Naive thymus-derived CD4-positive, alpha-beta T cell (primary cell): ENCODE results near the gene CCR4. TPM values are rescaled to one million over a fixed set of nuclear protein-coding genes. Genes with fewer than 3 reads are reported as not detected.

ENCODE experiments used
- ATAC-seq: fragments of 150-1000 bp; cut with Tn5 transposase; 2 replicates; pipeline ENCODE4 v1.10.0; 2021; ENCODE audit warnings: mild to moderate bottlenecking, moderate library complexity
- CTCF ChIA-PET: fragments of 350-600 bp; sonication (Branson Sonifier 250); formaldehyde crosslinking; loops from one replicate; lab custom pipeline; 2021; ENCODE audit warnings: antibody characterized with exemption; lab: Charles Lee
- POLR2A ChIA-PET: fragments of 350-600 bp; sonication (Branson Sonifier 250); formaldehyde crosslinking; loops from one replicate; lab custom pipeline; 2021; ENCODE audit warnings: antibody characterized with exemption, inconsistent platforms; lab: Charles Lee
- DNase-seq, 9 donors: peaks; one replicate each; pipeline versions ENCODE4 v3.0.0 to v3.0.0-alpha.2; 2020 to 2022; ENCODE audit warnings: mixed read lengths in 1 of 9
- H3K27ac ChIP-seq: one replicate; pipeline ENCODE4 v1.7.0; 2013; ENCODE audit warnings: mild to moderate bottlenecking, low read depth, low read length, moderate library complexity
- H3K27me3 ChIP-seq, 2 donors: one replicate each; pipeline ENCODE4 v1.7.0; 2013; ENCODE audit warnings: low read length in 2 of 2, mild to moderate bottlenecking in 2 of 2, moderate library complexity in 2 of 2; ENCODE audit not compliant: control insufficient read depth in 2 of 2, insufficient read depth in 2 of 2
- H3K36me3 ChIP-seq, 3 experiments: 1 replicate in 2 of 3; 2 replicates in 1 of 3; pipeline ENCODE4 v1.7.0; 2013; ENCODE audit warnings: low read length in 3 of 3, mild to moderate bottlenecking in 3 of 3, moderate library complexity in 1 of 3; ENCODE audit not compliant: insufficient read depth in 3 of 3, control insufficient read depth in 2 of 3
- H3K4me1 ChIP-seq, 2 donors: one replicate each; pipeline ENCODE4 v1.7.0; 2013; ENCODE audit warnings: low read length in 2 of 2, mild to moderate bottlenecking in 2 of 2, moderate library complexity in 1 of 2; ENCODE audit not compliant: control insufficient read depth in 2 of 2, insufficient read depth in 2 of 2
- H3K4me3 ChIP-seq: 2 replicates; pipeline ENCODE4 v1.7.0; 2013; ENCODE audit warnings: mild to moderate bottlenecking, low read length
- H3K9me3 ChIP-seq, 3 experiments: 1 replicate in 2 of 3; 2 replicates in 1 of 3; pipeline ENCODE4 v1.7.0; 2013; ENCODE audit warnings: low read length in 3 of 3; ENCODE audit not compliant: control insufficient read depth in 2 of 3
- H3K27ac Mint-ChIP-seq, 9 donors: one replicate each; pipeline ENCODE4 v1.8.0; 2020 to 2022; ENCODE audit warnings: mixed read lengths in 9 of 9, mild to moderate bottlenecking in 8 of 9, moderate library complexity in 5 of 9, inconsistent platforms in 2 of 9
- H3K27me3 Mint-ChIP-seq, 5 donors: one replicate each; pipeline ENCODE4 v1.8.0; 2021 to 2022; ENCODE audit warnings: mixed read lengths in 5 of 5, mild to moderate bottlenecking in 1 of 5
- H3K36me3 Mint-ChIP-seq, 5 donors: one replicate each; pipeline ENCODE4 v1.8.0; 2020 to 2022; ENCODE audit warnings: mixed read lengths in 5 of 5, mild to moderate bottlenecking in 3 of 5, inconsistent platforms in 1 of 5
- H3K4me1 Mint-ChIP-seq, 7 donors: one replicate each; pipeline ENCODE4 v1.8.0; 2020 to 2022; ENCODE audit warnings: mixed read lengths in 7 of 7, mild to moderate bottlenecking in 3 of 7, inconsistent platforms in 1 of 7
- H3K4me3 Mint-ChIP-seq, 10 donors: one replicate each; pipeline ENCODE4 v1.8.0; 2020 to 2022; ENCODE audit warnings: mild to moderate bottlenecking in 10 of 10, mixed read lengths in 10 of 10, moderate library complexity in 6 of 10, inconsistent platforms in 2 of 10
- H3K9me3 Mint-ChIP-seq, 11 donors: one replicate each; pipeline ENCODE4 v1.8.0; 2020 to 2022; ENCODE audit warnings: mixed read lengths in 11 of 11, mild to moderate bottlenecking in 4 of 11, inconsistent platforms in 1 of 11, moderate library complexity in 1 of 11
- intact Hi-C, 2 donors: fragments of 100-400 bp; cut with micrococcal nuclease; formaldehyde crosslinking; loops; one replicate each; pipeline ENCODE4 v1.15.1; 2023
- polyA plus RNA-seq, 2 donors: library from polyadenylated mRNA; unstranded; fragments of 300-500 nt; fragmentation: Illumina TruSeq; gene quantifications; one replicate each; pipeline ENCODE4 v1.2.3, GENCODE V29; 2021
- total RNA-seq, 6 experiments: library from RNA in 5 of 6; stranded (reverse) in 5 of 6; gene quantifications; 1 replicate in 5 of 6; 2 replicates in 1 of 6; pipeline ENCODE4 v1.2.3 and lab custom pipeline; 2021 to 2026

Gene CCR4
- total and polyA plus RNA-seq, 7 experiments from 2014 or later = 0.40 to 37.3 (median 2.4) TPM

DNA sequence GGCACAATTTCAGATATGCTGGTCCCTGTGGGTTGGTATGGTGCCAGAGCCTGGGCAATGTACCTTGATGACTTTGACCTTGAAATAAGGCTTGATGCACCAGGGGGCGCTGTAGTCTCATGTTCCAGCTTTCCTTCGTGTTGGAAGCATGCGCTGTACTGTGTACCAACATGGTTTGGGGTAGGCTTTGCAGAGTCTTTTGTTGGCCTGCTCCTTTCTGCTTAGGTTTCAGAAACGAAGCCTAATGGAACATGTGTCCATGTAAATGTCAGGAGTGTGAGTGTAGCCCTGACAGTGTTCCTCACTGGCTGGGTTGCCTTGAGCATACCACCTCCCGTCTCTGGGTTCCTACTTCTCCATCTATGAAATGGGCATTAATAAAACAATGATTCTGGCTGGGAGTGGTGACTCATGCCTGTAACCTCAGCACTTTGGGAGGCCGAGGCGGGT lies 3.6 kb upstream of the CCR4 start:
- H3K27me3 ChIP-seq = no peaks in the 10 kb centered on the region
- DNase-seq = peak; percentile 71 to 87 (median 82)
- POLR2A ChIA-PET = interaction anchor here (0.7 to 1.0 kb wide), 3 partner anchors 124 to 139 kb away, joined by 3 to 5 read pairs (median 3); no protein-coding TSS in a partner anchor
- no peaks in the 10 kb centered on the region for H3K36me3 ChIP-seq
- peaks cover 0 to 4% (median 0%) of the 10 kb centered on the region in 5 donors for H3K27me3 Mint-ChIP-seq
- no peaks in the 10 kb centered on the region for H3K9me3 ChIP-seq
- no peak overlapping the region for H3K4me3 Mint-ChIP-seq
- H3K9me3 Mint-ChIP-seq = no peaks in the 10 kb centered on the region
- H3K36me3 Mint-ChIP-seq = peaks cover 0 to 3% (median 0%) of the 10 kb centered on the region in 5 donors
- peak overlapping the region in 1 of 9 donors; percentile 74 for H3K27ac Mint-ChIP-seq
- H3K4me3 ChIP-seq = no peak overlapping the region
- intact Hi-C loops = loop anchor here (1.0 to 5.0 kb wide), 13 partner anchors 75 to 839 kb away; partner anchors contain the start of genes CLASP2 (in 1 of the 2) and UBP1 (in 1 of the 2)
- H3K4me1 Mint-ChIP-seq = peaks cover 8 to 45% (median 24%) of the 10 kb centered on the region in 7 donors
- CTCF ChIA-PET = interaction anchor here (0.8 to 6.8 kb wide), 10 partner anchors 12 to 425 kb away, joined by 3 to 141 read pairs (median 3); no protein-coding TSS in a partner anchor
- no peak overlapping the region for H3K27ac ChIP-seq
- ATAC-seq = peak; percentile 90
- peaks cover 9 to 13% of the 10 kb centered on the region in 2 donors for H3K4me1 ChIP-seq

DNA sequence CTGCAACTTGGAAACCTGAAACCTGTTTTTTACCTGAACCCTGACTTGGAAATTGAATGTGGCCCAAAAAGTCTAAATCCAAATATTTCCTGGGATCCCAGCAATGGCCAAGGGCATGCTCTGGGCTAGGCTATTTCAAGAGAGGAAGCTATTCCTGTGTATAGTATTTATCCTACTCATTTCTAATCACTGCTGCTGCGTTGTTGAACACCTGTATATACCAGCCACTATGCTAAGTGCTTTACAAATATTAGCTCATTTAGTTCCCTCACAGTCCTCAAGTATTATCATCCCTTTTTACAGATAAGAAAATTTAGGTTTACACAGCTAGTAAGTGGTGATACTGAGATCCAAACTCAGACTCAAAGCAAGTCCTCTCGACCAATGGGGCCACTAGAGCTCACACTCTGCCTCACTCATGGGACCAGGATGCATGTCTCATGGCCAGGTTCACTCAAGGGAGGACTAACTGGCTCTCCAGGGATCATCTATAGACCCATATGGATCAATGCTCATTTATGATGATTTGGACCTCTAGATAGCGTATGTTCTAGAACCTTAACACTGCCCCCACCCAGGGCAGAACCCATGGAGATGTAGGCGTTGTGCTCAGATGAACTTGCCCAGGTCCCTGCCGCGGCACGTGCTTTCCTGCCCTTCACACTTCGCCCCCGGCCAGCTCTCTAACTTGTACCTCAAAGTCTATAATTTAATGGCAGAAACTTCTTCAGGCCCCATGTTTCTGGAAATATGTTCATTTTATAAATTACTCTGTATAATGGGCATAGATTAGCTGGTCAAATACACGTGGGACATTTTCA lies 2.6 kb upstream of the CCR4 start:
- H3K9me3 ChIP-seq = no peaks in the 10 kb centered on the region
- no peaks in the 10 kb centered on the region for H3K27me3 ChIP-seq
- peaks cover 0 to 9% (median 0%) of the 10 kb centered on the region in 5 donors for H3K36me3 Mint-ChIP-seq
- H3K4me1 Mint-ChIP-seq = peaks cover 8 to 55% (median 31%) of the 10 kb centered on the region in 7 donors
- H3K4me3 ChIP-seq = no peak overlapping the region
- peak overlapping the region in 2 of 9 donors; percentile 15 to 39 for H3K27ac Mint-ChIP-seq
- H3K4me1 ChIP-seq = peaks cover 9 to 13% of the 10 kb centered on the region in 2 donors
- no peak overlapping the region for H3K27ac ChIP-seq
- H3K36me3 ChIP-seq = no peaks in the 10 kb centered on the region
- ATAC-seq (no peak), DNase-seq (no peak)
- POLR2A ChIA-PET = interaction anchor here (0.8 kb wide), 1 partner anchor 112 kb away, joined by 3 read pairs; no protein-coding TSS in a partner anchor
- CTCF ChIA-PET = interaction anchor here (0.6 to 6.8 kb wide), 9 partner anchors 19 to 424 kb away, joined by 3 to 141 read pairs (median 3); no protein-coding TSS in a partner anchor
- H3K27me3 Mint-ChIP-seq = peaks cover 0 to 3% (median 0%) of the 10 kb centered on the region in 5 donors
- H3K9me3 Mint-ChIP-seq = no peaks in the 10 kb centered on the region
- intact Hi-C loops = loop anchor here (5.0 kb wide), 2 partner anchors 768 to 838 kb away; partner anchors contain the start of gene CLASP2 (in 1 of the 2)
- no peak overlapping the region for H3K4me3 Mint-ChIP-seq

DNA sequence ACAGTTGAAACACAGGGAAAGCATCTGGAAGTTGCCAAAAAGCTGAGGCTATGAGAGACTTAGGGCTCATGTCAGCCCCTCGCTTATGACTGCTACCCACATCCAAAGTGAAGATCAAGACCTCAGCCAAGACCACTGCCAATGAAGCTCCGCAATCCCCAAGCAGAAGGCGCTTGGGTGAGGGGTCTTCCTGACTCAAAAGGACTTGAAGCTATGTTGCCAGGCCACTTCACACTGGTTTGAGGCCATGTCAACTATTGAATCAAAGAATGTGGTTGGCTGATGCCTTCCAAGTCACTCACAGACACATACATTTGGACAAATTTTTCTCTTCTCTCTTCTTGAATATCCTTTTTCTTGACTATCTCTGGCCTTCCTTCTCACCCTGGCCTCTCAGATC lies 928 bp upstream of the CCR4 start:
- H3K4me1 Mint-ChIP-seq = peaks cover 8 to 62% (median 34%) of the 10 kb centered on the region in 7 donors
- H3K9me3 Mint-ChIP-seq = no peaks in the 10 kb centered on the region
- ChIA-PET POLR2A (interaction anchor here (1.1 kb wide), 1 partner anchor 124 kb away, joined by 5 read pairs; no protein-coding TSS in a partner anchor), CTCF (interaction anchor here (0.7 to 6.8 kb wide), 3 partner anchors 69 to 122 kb away, joined by 3 to 141 read pairs (median 3); no protein-coding TSS in a partner anchor)
- Histone ChIP-seq H3K27me3 (no peaks in the 10 kb centered on the region), H3K9me3 (no peaks in the 10 kb centered on the region), H3K4me3 (no peak overlapping the region), H3K36me3 (no peaks in the 10 kb centered on the region), H3K4me1 (peaks cover 13 to 17% of the 10 kb centered on the region in 2 donors), H3K27ac (no peak overlapping the region)
- no peaks in the 10 kb centered on the region for H3K27me3 Mint-ChIP-seq
- H3K36me3 Mint-ChIP-seq = peaks cover 0 to 14% (median 0%) of the 10 kb centered on the region in 5 donors
- H3K27ac Mint-ChIP-seq = peak overlapping the region in 3 of 9 donors; percentile 3 to 82 (median 38)
- H3K4me3 Mint-ChIP-seq = peak overlapping the region in 1 of 10 donors; percentile 9
- intact Hi-C loops = loop anchor here in 1 of 2 donors (5.0 kb wide), 2 partner anchors 57 to 72 kb away; no protein-coding TSS in a partner anchor
- ATAC-seq (no peak), DNase-seq (no peak)

DNA sequence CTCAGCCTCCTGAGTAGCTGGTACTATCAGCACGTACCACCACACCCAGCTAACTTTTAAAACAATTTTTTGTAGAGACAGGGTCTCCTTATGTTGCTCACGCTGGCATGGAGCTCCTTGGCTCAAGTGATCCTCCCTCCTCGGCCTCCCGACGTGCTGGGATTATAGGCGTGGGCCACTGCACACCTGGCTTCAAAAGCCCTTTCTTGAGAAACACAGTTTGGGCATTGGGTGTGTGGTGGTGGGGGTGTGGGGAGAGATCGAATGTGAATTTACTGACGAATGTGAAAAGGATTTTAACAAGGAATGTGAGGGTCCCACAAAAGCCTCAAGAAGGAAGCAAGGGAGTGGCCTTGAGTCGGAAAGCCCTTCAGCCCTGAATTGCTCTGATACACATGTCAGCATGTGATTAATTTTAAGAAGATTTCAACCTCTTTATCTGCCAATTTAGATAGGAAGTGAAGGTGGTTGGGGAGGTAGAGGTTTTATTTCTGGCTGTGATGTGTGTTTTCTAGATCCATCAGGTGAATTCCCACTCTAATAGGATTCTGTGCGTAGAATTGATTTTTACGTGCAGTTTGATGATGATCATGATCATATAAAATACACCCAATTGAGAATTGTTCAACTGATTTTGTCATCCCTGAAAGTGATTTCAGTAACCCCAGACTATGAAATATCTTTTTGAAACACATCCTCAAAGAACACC lies 1.1 kb downstream of the CCR4 start:
- intact Hi-C loops = loop anchor here in 1 of 2 donors (5.0 kb wide), 2 partner anchors 55 to 70 kb away; no protein-coding TSS in a partner anchor
- DNase-seq (peak in 2 of 9 donors; percentile 16 to 30), ATAC-seq (peak; percentile 41)
- CTCF ChIA-PET = interaction anchor here (0.5 to 6.8 kb wide), 5 partner anchors 97 to 834 kb away, joined by 3 to 141 read pairs (median 3); no protein-coding TSS in a partner anchor
- H3K4me1 ChIP-seq = peaks cover 13 to 17% of the 10 kb centered on the region in 2 donors
- peaks cover 0 to 3% (median 0%) of the 10 kb centered on the region in 5 donors for H3K27me3 Mint-ChIP-seq
- peak overlapping the region in 7 of 10 donors; percentile 31 to 84 (median 66) for H3K4me3 Mint-ChIP-seq
- peak overlapping the region; percentile 51 for H3K4me3 ChIP-seq
- no peaks in the 10 kb centered on the region for H3K36me3 ChIP-seq
- peaks cover 0 to 16% (median 0%) of the 10 kb centered on the region in 5 donors for H3K36me3 Mint-ChIP-seq
- H3K9me3 Mint-ChIP-seq = no peaks in the 10 kb centered on the region
- H3K4me1 Mint-ChIP-seq = peaks cover 8 to 63% (median 34%) of the 10 kb centered on the region in 7 donors
- H3K9me3 ChIP-seq = no peaks in the 10 kb centered on the region
- peak overlapping the region; percentile 16 for H3K27ac ChIP-seq
- H3K27me3 ChIP-seq = no peaks in the 10 kb centered on the region
- POLR2A ChIA-PET = interaction anchor here (0.6 to 1.2 kb wide), 3 partner anchors 43 to 161 kb away, joined by 3 to 6 read pairs (median 3); partner anchors contain the start of gene CRTAP
- peak overlapping the region in 7 of 9 donors; percentile 18 to 93 (median 69) for H3K27ac Mint-ChIP-seq

DNA sequence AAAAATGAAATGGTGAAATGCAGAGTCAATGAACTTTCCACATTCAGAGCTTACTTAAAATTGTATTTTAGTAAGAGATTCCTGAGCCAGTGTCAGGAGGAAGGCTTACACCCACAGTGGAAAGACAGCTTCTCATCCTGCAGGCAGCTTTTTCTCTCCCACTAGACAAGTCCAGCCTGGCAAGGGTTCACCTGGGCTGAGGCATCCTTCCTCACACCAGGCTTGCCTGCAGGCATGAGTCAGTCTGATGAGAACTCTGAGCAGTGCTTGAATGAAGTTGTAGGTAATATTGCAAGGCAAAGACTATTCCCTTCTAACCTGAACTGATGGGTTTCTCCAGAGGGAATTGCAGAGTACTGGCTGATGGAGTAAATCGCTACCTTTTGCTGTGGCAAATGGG lies 3.1 kb downstream of the CCR4 start:
- no peaks in the 10 kb centered on the region for H3K9me3 ChIP-seq
- intact Hi-C loops = loop anchor here in 1 of 2 donors (5.0 kb wide), 2 partner anchors 53 to 68 kb away; no protein-coding TSS in a partner anchor
- no peaks in the 10 kb centered on the region for H3K27me3 ChIP-seq
- POLR2A ChIA-PET = no interaction called here
- no peak overlapping the region for H3K27ac ChIP-seq
- H3K4me1 Mint-ChIP-seq = peaks cover 6 to 54% (median 34%) of the 10 kb centered on the region in 7 donors
- peak overlapping the region in 1 of 10 donors; percentile 84 for H3K4me3 Mint-ChIP-seq
- H3K9me3 Mint-ChIP-seq = no peaks in the 10 kb centered on the region
- CTCF ChIA-PET = interaction anchor here (0.5 to 2.1 kb wide), 3 partner anchors 92 to 120 kb away, joined by 3 to 9 read pairs (median 5); no protein-coding TSS in a partner anchor
- ATAC-seq (no peak), DNase-seq (no peak)
- H3K4me3 ChIP-seq = peak overlapping the region; percentile 8
- H3K36me3 ChIP-seq = no peaks in the 10 kb centered on the region
- no peak overlapping the region for H3K27ac Mint-ChIP-seq
- peaks cover 0 to 18% (median 0%) of the 10 kb centered on the region in 5 donors for H3K36me3 Mint-ChIP-seq
- H3K27me3 Mint-ChIP-seq = peaks cover 0 to 3% (median 0%) of the 10 kb centered on the region in 5 donors
- peaks cover 13 to 21% of the 10 kb centered on the region in 2 donors for H3K4me1 ChIP-seq
